ENCODE data around the gene INO80C. TPM values are rescaled to one million over a fixed set of nuclear protein-coding genes. Genes with fewer than 3 reads are reported as not detected.
"Not testable (repeated sequence)": the region's sequence is repeated elsewhere in the genome, so short reads cannot be mapped to it uniquely, and the experiment has no call there.

INO80C gene
- total RNA-seq, 1 donor from 2014 or later: 23.7 TPM

GRCh38 chr18:35491700-35492077 lies 6.1 kb downstream of the INO80C start:
- peaks cover 2% of the 10 kb centered on the region for H3K36me3 Mint-ChIP-seq (ENCODE audit: low read depth)
- H3K9me3 Mint-ChIP-seq (ENCODE audit: low read depth): no peaks in the 10 kb centered on the region
- no peaks in the 10 kb centered on the region for H3K27me3 Mint-ChIP-seq (ENCODE audit: low read depth)
- H3K4me3 Mint-ChIP-seq (ENCODE audit: unreplicated experiment): no peak overlapping the region
- H3K27ac Mint-ChIP-seq (ENCODE audit: unreplicated experiment): peak overlapping the region; percentile 87
- DNase-seq (ENCODE audit: low spot score): no peak
- TF ChIP-seq CTCF (IDR thresholded peaks at IDR 0.05): no peak
- H3K4me1 Mint-ChIP-seq (ENCODE audit: low read depth): peaks cover 67% of the 10 kb centered on the region

DNA sequence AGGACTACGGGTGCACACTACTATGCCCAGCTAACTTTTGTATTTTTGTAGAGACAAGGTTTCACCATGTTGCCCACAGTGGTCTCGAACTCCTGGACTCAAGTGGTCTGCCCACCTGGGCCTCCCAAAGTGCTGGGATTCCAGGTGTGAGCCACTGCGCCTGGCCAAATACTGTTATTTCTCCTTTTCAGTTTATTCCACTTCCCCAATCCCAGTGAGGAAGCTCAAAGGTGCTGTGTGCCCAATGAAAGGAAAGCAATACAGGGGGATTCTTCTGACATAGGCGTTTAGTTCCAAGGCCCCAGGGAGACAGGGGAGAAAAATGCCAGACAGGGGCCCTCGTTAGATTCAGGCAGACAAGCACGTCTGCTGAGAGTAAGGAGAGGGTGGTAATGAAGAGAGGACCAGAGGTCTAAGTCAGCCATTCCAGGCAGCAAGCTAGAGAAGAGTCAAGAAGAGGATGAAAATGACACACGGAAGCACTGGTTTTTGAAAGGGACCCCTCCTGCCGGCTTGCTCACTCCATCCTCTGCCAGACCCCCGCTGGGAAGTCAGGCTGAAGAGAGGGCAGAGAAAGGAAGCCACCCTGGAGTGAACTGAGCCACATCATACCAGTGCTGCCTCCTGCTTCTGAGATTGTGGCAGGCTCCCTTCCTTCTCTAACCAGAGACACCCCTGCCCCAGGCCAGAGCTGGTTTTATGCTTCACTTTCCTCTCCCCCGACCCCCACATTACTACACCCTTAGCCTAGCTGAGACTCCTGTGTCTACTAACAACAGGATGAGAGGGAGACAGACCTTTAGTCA lies 6.7 kb downstream of the INO80C start:
- Mint-ChIP-seq H3K9me3 (ENCODE audit: low read depth) (no peaks in the 10 kb centered on the region), H3K4me1 (ENCODE audit: low read depth) (peaks cover 62% of the 10 kb centered on the region), H3K4me3 (ENCODE audit: unreplicated experiment) (no peak overlapping the region), H3K36me3 (ENCODE audit: low read depth) (peaks cover 2% of the 10 kb centered on the region), H3K27ac (ENCODE audit: unreplicated experiment) (peak overlapping the region; percentile 87), H3K27me3 (ENCODE audit: low read depth) (no peaks in the 10 kb centered on the region)
- no peak for TF ChIP-seq CTCF (IDR thresholded peaks at IDR 0.05)
- DNase-seq (ENCODE audit: low spot score): no peak

DNA sequence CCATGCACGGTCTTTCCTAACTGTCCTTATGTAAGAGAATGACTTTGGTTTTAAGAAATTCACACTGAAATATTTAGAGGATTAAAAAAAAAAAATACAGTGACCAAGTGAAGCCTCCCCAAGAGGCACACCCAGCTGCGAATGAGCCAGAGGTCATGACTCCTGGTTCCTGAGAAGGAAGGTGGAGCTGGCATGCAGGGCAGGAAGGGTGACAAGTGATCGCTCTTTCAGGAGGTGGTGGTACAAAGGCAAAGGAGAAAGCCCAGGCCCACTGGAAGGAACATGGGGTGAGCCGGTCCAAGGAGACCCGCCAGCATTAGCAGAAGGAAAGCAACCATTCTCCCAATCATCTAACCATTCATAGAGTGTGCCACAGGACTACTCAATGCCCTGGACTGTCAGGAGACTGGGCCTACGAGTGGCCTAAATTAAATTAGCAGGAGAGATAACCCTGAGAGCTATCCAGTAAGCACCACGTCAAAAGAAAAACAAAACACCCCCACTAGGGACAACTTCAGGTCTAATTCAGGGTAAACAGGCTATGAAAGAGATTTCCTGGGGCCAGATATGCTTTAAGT lies 7.8 kb downstream of the INO80C start:
- H3K36me3 Mint-ChIP-seq (ENCODE audit: low read depth): peaks cover 2% of the 10 kb centered on the region
- no peak for TF ChIP-seq CTCF (IDR thresholded peaks at IDR 0.05)
- H3K27ac Mint-ChIP-seq (ENCODE audit: unreplicated experiment): peak overlapping the region; percentile 87
- no peak for DNase-seq (ENCODE audit: low spot score)
- H3K27me3 Mint-ChIP-seq (ENCODE audit: low read depth): no peaks in the 10 kb centered on the region
- peaks cover 55% of the 10 kb centered on the region for H3K4me1 Mint-ChIP-seq (ENCODE audit: low read depth)
- no peaks in the 10 kb centered on the region for H3K9me3 Mint-ChIP-seq (ENCODE audit: low read depth)
- no peak overlapping the region for H3K4me3 Mint-ChIP-seq (ENCODE audit: unreplicated experiment)

DNA sequence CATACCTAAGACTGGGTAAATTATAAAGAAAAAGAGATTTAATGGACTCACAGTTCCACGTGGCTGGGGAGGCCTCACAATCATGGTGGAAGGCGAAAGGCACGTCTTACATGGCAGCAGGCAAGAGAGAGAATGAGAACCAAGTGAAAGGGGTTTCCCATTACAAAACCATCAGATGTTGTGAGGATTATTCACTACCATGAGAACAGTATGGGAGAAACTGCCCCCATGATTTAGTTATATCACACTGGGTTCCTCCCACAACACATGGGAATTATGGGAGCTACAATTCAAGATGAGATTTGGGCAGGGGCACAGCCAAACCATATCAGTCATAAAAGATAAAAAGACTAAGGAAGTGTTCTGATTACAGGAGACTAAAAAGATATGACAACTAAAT lies 8.5 kb downstream of the INO80C start:
- H3K27ac Mint-ChIP-seq (ENCODE audit: unreplicated experiment); H3K9me3 Mint-ChIP-seq (ENCODE audit: low read depth); DNase-seq (ENCODE audit: low spot score); H3K36me3 Mint-ChIP-seq (ENCODE audit: low read depth); H3K27me3 Mint-ChIP-seq (ENCODE audit: low read depth); H3K4me3 Mint-ChIP-seq (ENCODE audit: unreplicated experiment): not testable (repeated sequence)
- peaks cover 50% of the 10 kb centered on the region for H3K4me1 Mint-ChIP-seq (ENCODE audit: low read depth)

DNA sequence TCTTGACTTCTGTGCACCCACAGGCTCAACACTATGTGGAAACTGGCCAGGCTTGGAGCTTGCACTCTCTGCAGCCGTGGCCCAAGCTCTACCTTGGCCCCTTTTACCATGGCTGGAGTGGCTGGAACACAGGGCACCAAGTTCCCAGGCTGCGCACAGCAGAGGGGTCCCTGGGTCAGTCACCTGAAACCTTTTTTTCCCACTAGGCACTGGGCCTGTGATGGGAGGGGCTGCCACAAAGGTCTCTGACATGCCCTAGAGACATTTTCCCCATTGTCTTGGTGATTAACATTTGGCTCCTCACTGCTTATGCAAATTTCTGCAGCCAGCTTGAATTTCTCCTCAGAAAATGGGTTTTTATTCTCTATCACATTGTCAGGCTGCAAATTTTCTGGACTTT lies 9.4 kb downstream of the INO80C start:
- not testable (repeated sequence) for H3K9me3 Mint-ChIP-seq (ENCODE audit: low read depth); H3K27me3 Mint-ChIP-seq (ENCODE audit: low read depth); H3K4me3 Mint-ChIP-seq (ENCODE audit: unreplicated experiment); H3K36me3 Mint-ChIP-seq (ENCODE audit: low read depth); H3K27ac Mint-ChIP-seq (ENCODE audit: unreplicated experiment); DNase-seq (ENCODE audit: low spot score)
- H3K4me1 Mint-ChIP-seq (ENCODE audit: low read depth): peaks cover 46% of the 10 kb centered on the region

DNA sequence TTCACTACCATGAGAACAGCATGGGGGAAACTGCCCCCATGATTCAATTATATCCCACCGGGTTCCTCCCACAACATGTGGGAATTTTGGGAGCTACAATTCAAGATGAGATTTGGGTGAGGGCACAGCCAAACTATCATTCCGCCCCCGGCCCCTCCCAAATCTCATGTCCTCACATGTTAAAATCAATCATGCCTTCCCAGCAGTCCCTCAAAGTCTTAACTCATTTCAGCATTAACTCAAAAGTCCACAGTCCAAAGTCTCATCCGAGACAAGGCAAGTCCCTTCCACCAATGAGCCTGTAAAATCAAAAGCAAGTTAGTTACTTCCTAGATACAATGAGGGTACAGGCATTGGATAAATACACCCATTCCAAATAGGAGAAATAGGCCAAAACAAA lies 10.2 kb downstream of the INO80C start:
- H3K27me3 Mint-ChIP-seq (ENCODE audit: low read depth); H3K4me3 Mint-ChIP-seq (ENCODE audit: unreplicated experiment); H3K36me3 Mint-ChIP-seq (ENCODE audit: low read depth); H3K27ac Mint-ChIP-seq (ENCODE audit: unreplicated experiment); DNase-seq (ENCODE audit: low spot score); H3K9me3 Mint-ChIP-seq (ENCODE audit: low read depth): not testable (repeated sequence)
- peaks cover 47% of the 10 kb centered on the region for H3K4me1 Mint-ChIP-seq (ENCODE audit: low read depth)
